ENCODE measurements around the gene INVS.

GRCh38 chr9:100307080-100307479, 208.0 kb downstream of the INVS start:
- no peak for TF ChIP-seq POLR2A (IDR thresholded peaks at IDR 0.05; ENCODE audit: low read depth, low read length)
- no peak for TF ChIP-seq POLR2AphosphoS5 (IDR thresholded peaks at IDR 0.05; ENCODE audit: low read depth, low read length)
- no peak for TF ChIP-seq TAF1 (IDR thresholded peaks at IDR 0.05; ENCODE audit: low read depth, low read length)
- no peak for TF ChIP-seq SPI1 (IDR thresholded peaks at IDR 0.05; ENCODE audit: low read depth, low read length)

Measured in GM12891 (cell line).